ENCODE measurements around the gene C6orf15.
A peak's percentile ranks its signal among the peaks of the same experiment; 100 is the strongest.
"Not testable (repeated sequence)": the region's sequence is repeated elsewhere in the genome, so short reads cannot be mapped to it uniquely, and the experiment has no call there.

The C6orf15 gene

GRCh38 chr6:31070711-31071197 is 41.6 kb downstream of the C6orf15 start:
- no peak for DNase-seq (ENCODE audit: low read depth)
- peak; percentile 91 for TF ChIP-seq CTCF (IDR thresholded peaks at IDR 0.05; ENCODE audit: control insufficient read depth, extremely low read depth, insufficient read depth)
- H3K4me3 ChIP-seq (ENCODE audit: low read depth, low read length), result no peak overlapping the region

GRCh38 chr6:31068669-31069340 is 43.6 kb downstream of the C6orf15 start:
- DNase-seq (ENCODE audit: low read depth), result peak; percentile 41
- TF ChIP-seq CTCF (IDR thresholded peaks at IDR 0.05; ENCODE audit: control insufficient read depth, extremely low read depth, insufficient read depth), result peak; percentile 81
- no peak overlapping the region for H3K4me3 ChIP-seq (ENCODE audit: low read depth, low read length)

GRCh38 chr6:31067891-31068668 is 44.3 kb downstream of the C6orf15 start:
- H3K4me3 ChIP-seq (ENCODE audit: low read depth, low read length); DNase-seq (ENCODE audit: low read depth): not testable (repeated sequence)

GRCh38 chr6:31067028-31067427 is 45.3 kb downstream of the C6orf15 start:
- DNase-seq (ENCODE audit: low read depth); H3K4me3 ChIP-seq (ENCODE audit: low read depth, low read length): not testable (repeated sequence)

GRCh38 chr6:31065556-31065955 is 46.8 kb downstream of the C6orf15 start:
- no peak for TF ChIP-seq CTCF (IDR thresholded peaks at IDR 0.05; ENCODE audit: control insufficient read depth, extremely low read depth, insufficient read depth)
- no peak for DNase-seq (ENCODE audit: low read depth)
- H3K4me3 ChIP-seq (ENCODE audit: low read depth, low read length), result no peak overlapping the region

- TF ChIP-seq CTCF (IDR thresholded peaks at IDR 0.05; ENCODE audit: control insufficient read depth, extremely low read depth, insufficient read depth), result no peak
- no peak overlapping the region for H3K4me3 ChIP-seq (ENCODE audit: low read depth, low read length)
- no peak for DNase-seq (ENCODE audit: low read depth)
Observed at GRCh38 chr6:31063906-31064435, 48.4 kb downstream of the C6orf15 start.

All from LNCaP clone FGC (cell line).